B cell (primary cell): Measurements from ENCODE around the gene GNAL. TPM values are rescaled to one million over a fixed set of nuclear protein-coding genes. Genes with fewer than 3 reads are reported as not detected.
"Not testable (repeated sequence)": the region's sequence is repeated elsewhere in the genome, so short reads cannot be mapped to it uniquely, and the experiment has no call there.

ENCODE experiments used
- ATAC-seq: fragments of 200-7000 bp; cut with Tn5 transposase; one replicate; pipeline ENCODE4 v1.10.0; 2021; ENCODE audit warnings: low read depth, mild to moderate bottlenecking, moderate number of reproducible peaks, moderate library complexity
- CTCF ChIA-PET: fragments of 350-600 bp; sonication (Branson Sonifier 250); formaldehyde crosslinking; loops from one replicate; lab custom pipeline; 2021; ENCODE audit warnings: antibody characterized with exemption, inconsistent platforms; lab: Charles Lee
- POLR2A ChIA-PET: fragments of 350-600 bp; sonication (Branson Sonifier 250); formaldehyde crosslinking; loops from one replicate; lab custom pipeline; 2021; ENCODE audit warnings: antibody characterized with exemption; lab: Charles Lee
- DNase-seq: peaks from one replicate; pipeline ENCODE4 v3.0.0; 2013
- H2AFZ ChIP-seq: 2 replicates; pipeline ENCODE4 v1.6.1; 2012; ENCODE audit warnings: mild to moderate bottlenecking, low read depth, low read length; ENCODE audit not compliant: insufficient read depth, poor library complexity, severe bottlenecking
- H3K27ac ChIP-seq, 2 donors: 1 replicate in 1 of 2; 2 replicates in 1 of 2; pipeline ENCODE4 v1.5.1; 2012 to 2013; ENCODE audit warnings: low read length in 2 of 2, mild to moderate bottlenecking in 2 of 2, moderate library complexity in 1 of 2
- H3K27me3 ChIP-seq, 4 experiments: fragments of 200-600 bp in 1 of 4; sonication (generic) in 1 of 4; replicated peaks in 1 of 4; 1 replicate in 2 of 4; 2 replicates in 2 of 4; pipeline versions ENCODE4 v1.6.1 to v1.7.0; 2013 to 2016; ENCODE audit warnings: low read length in 3 of 4, mild to moderate bottlenecking in 2 of 4, mixed read lengths in 1 of 4, moderate library complexity in 1 of 4; ENCODE audit not compliant: insufficient read depth in 4 of 4, control insufficient read depth in 3 of 4; ENCODE audit errors: control extremely low read depth in 1 of 4
- H3K36me3 ChIP-seq, 2 experiments: replicated peaks in 1 of 2; 1 replicate in 1 of 2; 2 replicates in 1 of 2; pipeline versions ENCODE4 v1.6.1 to v1.7.1; 2013; ENCODE audit warnings: low read length in 1 of 2; ENCODE audit not compliant: insufficient read depth in 2 of 2, control insufficient read depth in 1 of 2; ENCODE audit errors: control extremely low read depth in 1 of 2, extremely low read depth in 1 of 2
- H3K4me1 ChIP-seq, 2 donors: fragments of 200-600 bp in 1 of 2; sonication (generic) in 1 of 2; 1 replicate in 1 of 2; 2 replicates in 1 of 2; pipeline versions ENCODE4 v1.5.1 to v1.6.1; 2013 to 2017; ENCODE audit warnings: low read length in 2 of 2; ENCODE audit not compliant: control insufficient read depth in 2 of 2, insufficient read depth in 2 of 2
- H3K4me2 ChIP-seq: replicated peaks from 2 replicates; pipeline ENCODE3; 2012; ENCODE audit warnings: mild to moderate bottlenecking, low read depth, low read length; ENCODE audit not compliant: poor library complexity, severe bottlenecking
- H3K4me3 ChIP-seq, 5 experiments: fragments of 200-600 bp in 1 of 5; sonication (generic) in 1 of 5; 1 replicate in 3 of 5; 2 replicates in 2 of 5; pipeline versions ENCODE4 v1.5.1 to v1.7.0; 2011 to 2016; ENCODE audit warnings: low read length in 4 of 5, mild to moderate bottlenecking in 4 of 5, low read depth in 2 of 5, control low read depth in 1 of 5, moderate library complexity in 1 of 5; ENCODE audit not compliant: insufficient read depth in 1 of 5; ENCODE audit errors: control extremely low read depth in 1 of 5, extremely low read depth in 1 of 5
- H3K79me2 ChIP-seq: fragments of 200-600 bp; sonication (generic); one replicate; pipeline ENCODE4 v1.6.0; 2016; ENCODE audit warnings: low read length; ENCODE audit not compliant: control insufficient read depth, insufficient read depth
- H3K9ac ChIP-seq: fragments of 200-600 bp; sonication (generic); 2 replicates; pipeline ENCODE4 v1.6.1; 2017; ENCODE audit warnings: mild to moderate bottlenecking, low read length, moderate library complexity
- H3K9me3 ChIP-seq, 3 donors: one replicate each; pipeline versions ENCODE4 v1.6.1 to v1.7.1; 2013; ENCODE audit warnings: low read length in 2 of 3; ENCODE audit not compliant: control insufficient read depth in 2 of 3, insufficient read depth in 1 of 3; ENCODE audit errors: control extremely low read depth in 1 of 3
- H4K20me1 ChIP-seq: 2 replicates; pipeline ENCODE4 v1.6.0; 2012; ENCODE audit warnings: mild to moderate bottlenecking, low read length; ENCODE audit not compliant: insufficient read depth, control insufficient read depth, poor library complexity, severe bottlenecking
- H3K27ac Mint-ChIP-seq: one replicate; pipeline ENCODE4 v1.8.0; 2021; ENCODE audit warnings: mixed read lengths
- H3K27me3 Mint-ChIP-seq: one replicate; pipeline ENCODE4 v1.8.0; 2021; ENCODE audit warnings: mixed read lengths
- H3K4me1 Mint-ChIP-seq: one replicate; pipeline ENCODE4 v1.8.0; 2021; ENCODE audit warnings: mixed read lengths
- H3K4me3 Mint-ChIP-seq: one replicate; pipeline ENCODE4 v1.8.0; 2021; ENCODE audit warnings: mixed read lengths
- H3K9me3 Mint-ChIP-seq: one replicate; pipeline ENCODE4 v1.8.0; 2022; ENCODE audit warnings: mixed read lengths; ENCODE audit not compliant: insufficient read depth
- CTCF ChIP-seq: fragments of 200-600 bp; IDR thresholded peaks from one replicate; pipeline ENCODE4 v1.8.0; 2022; ENCODE audit warnings: antibody characterized with exemption, mild to moderate bottlenecking
- EZH2 ChIP-seq: IDR thresholded peaks from 2 replicates; pipeline ENCODE4 v1.6.1; 2012; ENCODE audit warnings: borderline replicate concordance, low read depth, mild to moderate bottlenecking, moderate library complexity, low read length; ENCODE audit not compliant: insufficient read depth, poor library complexity, severe bottlenecking
- WGBS: methylation state at CpG from one replicate; pipeline ENCODE4 v1.1.5; 2013; ENCODE audit warnings: missing lambda C conversion rate; ENCODE audit not compliant: insufficient coverage; 5-methylcytosine and 5-hydroxymethylcytosine counted together
- intact Hi-C: fragments of 100-400 bp; cut with micrococcal nuclease; formaldehyde crosslinking; loops from one replicate; pipeline ENCODE4 v1.10.0; 2022
- polyA plus RNA-seq: library from polyadenylated mRNA; depleted of rRNA; stranded (reverse); fragments of >200 nt; gene quantifications from 2 replicates; pipeline ENCODE4 v1.2.3, GENCODE V29; 2012
- total RNA-seq, 2 donors: library from RNA; stranded (reverse); fragments of 120-200 nt in 1 of 2; gene quantifications; 1 replicate in 1 of 2; 2 replicates in 1 of 2; pipeline versions ENCODE4 v1.2.3 to v1.2.4, GENCODE V29; 2013 to 2022

The GNAL gene
- total and polyA plus RNA-seq, 2 donors (not counting 1 experiment from before 2014, with no cell fraction given): 0.01 to 0.12 TPM

GRCh38 chr18:11714244-11714918 lies 25.3 kb downstream of the GNAL start:
- H3K27ac ChIP-seq: no peak overlapping the region
- H3K4me2 ChIP-seq: no peak overlapping the region
- H3K4me3 Mint-ChIP-seq: no peak overlapping the region
- H3K36me3 ChIP-seq: no peaks in the 10 kb centered on the region
- no peaks in the 10 kb centered on the region for H3K4me1 Mint-ChIP-seq
- peaks cover 0 to 6% (median 0%) of the 10 kb centered on the region in 3 donors for H3K9me3 ChIP-seq
- intact Hi-C loops: no loop called here
- no peak overlapping the region for H3K27ac Mint-ChIP-seq
- POLR2A ChIA-PET: no interaction called here
- no peak overlapping the region for H3K4me3 ChIP-seq
- H3K4me1 ChIP-seq: no peaks in the 10 kb centered on the region
- H3K9me3 Mint-ChIP-seq: no peaks in the 10 kb centered on the region
- no peak overlapping the region for H3K9ac ChIP-seq
- DNase-seq: no peak
- 95% methylated on average over 6 of the region's 7 CpGs for WGBS
- CTCF ChIA-PET: no interaction called here
- no peaks in the 10 kb centered on the region for H3K79me2 ChIP-seq
- peaks cover 39% of the 10 kb centered on the region for H3K27me3 Mint-ChIP-seq
- no peak overlapping the region for H2AFZ ChIP-seq
- no peak for ATAC-seq
- H4K20me1 ChIP-seq: no peaks in the 10 kb centered on the region
- TF ChIP-seq CTCF: no peak
- no peak for TF ChIP-seq EZH2
- H3K27me3 ChIP-seq: peaks cover 0 to 11% (median 4%) of the 10 kb centered on the region in 4 experiments

GRCh38 chr18:11716767-11717315 lies 27.8 kb downstream of the GNAL start:
- H2AFZ ChIP-seq, H3K4me3 ChIP-seq, H3K27ac ChIP-seq, H3K27ac Mint-ChIP-seq, H3K27me3 ChIP-seq, H4K20me1 ChIP-seq, H3K4me1 Mint-ChIP-seq, H3K79me2 ChIP-seq, H3K9me3 ChIP-seq, H3K36me3 ChIP-seq, H3K9me3 Mint-ChIP-seq, H3K4me1 ChIP-seq, DNase-seq, H3K4me3 Mint-ChIP-seq, H3K9ac ChIP-seq, intact Hi-C loops, POLR2A ChIA-PET, CTCF ChIA-PET, H3K4me2 ChIP-seq, ATAC-seq: not testable (repeated sequence)
- WGBS: 98% methylated on average over 24 of the region's 24 CpGs
- peaks cover 31% of the 10 kb centered on the region for H3K27me3 Mint-ChIP-seq
